Kidney tubule cell (primary cell): ENCODE data around the gene NADK.

Experiments
- DNase-seq: peaks from one replicate; pipeline ENCODE4 v3.0.0-alpha.2; 2018; ENCODE audit warnings: low spot score

The NADK gene

GRCh38 chr1:1786836-1787605, 8.8 kb upstream of the NADK start:
- DNase-seq, result no peak

GRCh38 chr1:1785666-1786065, 7.4 kb upstream of the NADK start:
- DNase-seq, result no peak

GRCh38 chr1:1784933-1785332, 6.7 kb upstream of the NADK start:
- DNase-seq, result no peak

DNA sequence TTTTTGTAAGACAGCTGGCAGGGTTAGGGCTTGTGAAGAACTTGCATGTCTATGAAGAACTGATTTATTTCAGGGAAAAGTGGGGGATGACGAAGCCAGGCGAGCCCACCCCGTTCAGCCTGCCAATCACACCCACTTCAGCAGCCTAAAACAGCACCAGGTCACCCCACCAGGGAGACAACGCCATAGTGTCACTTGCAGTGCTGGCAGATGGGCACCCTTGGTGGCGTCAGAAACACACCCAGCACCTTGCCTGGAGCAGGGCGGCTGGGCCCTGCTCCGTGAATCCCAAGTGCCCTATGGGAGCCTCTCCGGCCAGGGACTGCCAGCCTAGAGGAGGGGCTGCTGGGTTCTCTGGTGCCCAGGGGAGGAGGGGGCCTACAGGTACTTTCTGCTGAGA, 5.0 kb upstream of the NADK start:
- DNase-seq, result no peak

GRCh38 chr1:1782399-1783221, 4.3 kb upstream of the NADK start:
- peak; percentile 64 for DNase-seq

DNA sequence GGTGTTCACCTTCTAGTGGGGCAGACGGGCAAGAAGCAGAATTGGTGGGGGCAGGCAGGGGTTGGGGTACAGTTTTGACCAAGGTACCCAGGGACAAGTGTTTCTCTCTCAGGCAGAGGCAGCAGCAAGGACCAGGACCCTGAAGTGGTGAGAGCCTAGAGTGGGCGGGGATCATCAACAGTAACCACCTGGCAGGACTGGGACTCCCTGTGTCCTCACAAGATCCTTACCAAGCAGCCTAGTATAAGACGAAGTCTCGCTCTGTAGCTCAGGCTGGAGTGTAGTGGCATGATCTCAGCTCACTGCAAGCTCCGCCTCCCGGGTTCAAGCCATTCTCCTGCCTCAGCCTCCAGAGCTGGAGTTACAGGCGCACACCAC, 3.2 kb upstream of the NADK start:
- no peak for DNase-seq

DNA sequence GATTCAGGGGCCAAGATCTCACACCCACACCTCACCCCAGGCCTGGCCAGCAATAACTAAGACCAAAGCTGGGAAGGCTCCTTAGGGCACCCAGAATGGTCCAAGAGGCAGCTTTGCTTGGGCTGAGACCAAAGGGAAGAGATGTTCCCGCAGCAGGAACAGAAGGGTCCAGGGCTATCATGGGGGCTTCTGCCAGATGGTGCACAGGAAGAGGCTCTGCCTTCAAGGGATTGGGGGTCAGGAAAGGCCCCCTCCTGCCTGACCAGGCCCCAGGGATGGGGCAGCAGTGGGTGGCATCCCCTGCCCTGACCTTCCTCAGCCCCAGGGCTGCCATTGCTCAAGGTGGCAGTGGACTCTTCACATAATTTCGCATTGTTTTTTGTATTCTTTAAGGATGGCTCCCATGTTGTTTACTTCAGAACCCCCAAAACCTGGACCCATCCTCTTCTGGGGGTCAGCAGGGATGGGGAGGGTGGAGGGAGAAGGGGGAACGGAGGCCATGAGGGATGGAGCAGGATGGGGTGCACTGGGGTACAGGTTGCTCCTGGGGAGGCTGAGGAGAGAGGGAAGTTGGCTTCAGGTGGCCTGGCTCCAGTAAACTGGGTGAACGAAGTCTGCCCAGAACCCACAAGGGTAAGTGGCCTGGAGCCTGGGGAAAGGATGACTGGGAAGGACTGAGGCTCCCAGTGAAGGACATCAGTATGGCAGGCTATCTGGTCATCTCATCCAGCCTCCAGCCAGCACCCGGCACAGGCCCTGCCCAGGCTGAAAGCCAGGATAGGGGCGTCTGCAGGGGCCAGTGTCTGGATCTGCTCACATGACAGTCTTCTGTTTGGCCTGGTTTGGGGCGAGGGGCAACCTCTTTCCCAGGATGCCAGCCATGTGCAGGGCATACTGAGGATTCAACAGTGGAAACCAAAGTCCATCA, 2.6 kb upstream of the NADK start:
- DNase-seq, result no peak

- peak; percentile 35 for DNase-seq
Observed at GRCh38 chr1:1779691-1780597, 1.7 kb upstream of the NADK start.

GRCh38 chr1:1779320-1779675, 1.0 kb upstream of the NADK start:
- no peak for DNase-seq

- peak; percentile 84 for DNase-seq
Observed at GRCh38 chr1:1778663-1779319, 521 bp upstream of the NADK start.

DNA sequence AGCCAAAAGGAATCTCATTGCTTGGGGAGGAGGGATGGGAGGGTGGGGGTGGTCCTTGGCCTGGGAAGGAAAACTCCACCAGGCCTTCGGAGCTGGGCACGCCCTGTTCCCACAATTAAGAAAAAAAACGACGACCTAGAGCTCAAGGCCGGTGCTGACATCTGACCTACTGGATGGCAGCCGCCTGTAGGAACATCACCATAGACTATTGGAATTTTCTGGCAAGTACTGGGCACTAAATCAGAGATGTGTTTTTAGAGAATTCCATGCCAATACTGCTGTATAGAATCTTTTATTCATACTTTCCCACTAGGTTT, 729 bp downstream of the NADK start:
- peak; percentile 41 for DNase-seq

GRCh38 chr1:1776672-1777582, 1.3 kb downstream of the NADK start:
- DNase-seq, result no peak

- DNase-seq, result no peak
Observed at GRCh38 chr1:1775327-1776226, 2.7 kb downstream of the NADK start.

DNA sequence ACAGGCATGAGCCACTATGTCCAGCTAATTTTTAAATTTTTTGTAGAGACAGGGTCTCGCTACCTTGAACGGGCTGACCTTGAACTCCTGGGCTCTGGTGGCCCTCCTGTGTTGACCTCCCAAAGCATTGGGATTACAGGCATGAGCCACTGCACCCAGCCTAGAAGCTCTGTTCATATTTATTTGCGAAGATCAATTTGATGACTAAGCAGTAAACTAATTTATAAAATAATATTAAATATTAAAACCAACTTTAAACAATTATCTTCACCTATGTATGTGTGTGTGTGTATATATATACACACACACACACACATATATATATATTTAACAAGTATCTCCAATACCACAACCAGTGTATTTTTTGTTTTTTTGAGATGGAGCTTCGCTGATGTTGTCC, 4.4 kb downstream of the NADK start:
- no peak for DNase-seq

GRCh38 chr1:1771096-1771495, 7.2 kb downstream of the NADK start:
- DNase-seq, result no peak

DNA sequence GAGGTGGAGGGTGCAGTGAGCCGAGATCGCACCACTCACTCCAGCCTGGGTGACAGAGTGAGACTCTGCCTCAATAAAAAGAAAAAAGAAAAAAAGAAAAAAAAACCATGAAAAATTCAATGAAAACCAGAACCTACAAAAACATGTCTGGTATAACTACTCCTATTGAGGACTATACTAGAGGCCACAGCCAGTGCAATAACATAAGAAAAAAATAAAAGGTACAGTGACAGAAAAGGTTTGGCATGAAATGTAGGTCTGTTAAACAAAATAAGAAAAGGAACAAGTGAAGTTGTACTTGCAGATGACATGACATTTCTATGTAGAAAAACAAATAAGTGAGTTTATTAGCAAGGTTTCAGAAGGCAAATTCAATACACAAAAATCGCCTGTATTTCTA, 8.2 kb downstream of the NADK start:
- no peak for DNase-seq

DNA sequence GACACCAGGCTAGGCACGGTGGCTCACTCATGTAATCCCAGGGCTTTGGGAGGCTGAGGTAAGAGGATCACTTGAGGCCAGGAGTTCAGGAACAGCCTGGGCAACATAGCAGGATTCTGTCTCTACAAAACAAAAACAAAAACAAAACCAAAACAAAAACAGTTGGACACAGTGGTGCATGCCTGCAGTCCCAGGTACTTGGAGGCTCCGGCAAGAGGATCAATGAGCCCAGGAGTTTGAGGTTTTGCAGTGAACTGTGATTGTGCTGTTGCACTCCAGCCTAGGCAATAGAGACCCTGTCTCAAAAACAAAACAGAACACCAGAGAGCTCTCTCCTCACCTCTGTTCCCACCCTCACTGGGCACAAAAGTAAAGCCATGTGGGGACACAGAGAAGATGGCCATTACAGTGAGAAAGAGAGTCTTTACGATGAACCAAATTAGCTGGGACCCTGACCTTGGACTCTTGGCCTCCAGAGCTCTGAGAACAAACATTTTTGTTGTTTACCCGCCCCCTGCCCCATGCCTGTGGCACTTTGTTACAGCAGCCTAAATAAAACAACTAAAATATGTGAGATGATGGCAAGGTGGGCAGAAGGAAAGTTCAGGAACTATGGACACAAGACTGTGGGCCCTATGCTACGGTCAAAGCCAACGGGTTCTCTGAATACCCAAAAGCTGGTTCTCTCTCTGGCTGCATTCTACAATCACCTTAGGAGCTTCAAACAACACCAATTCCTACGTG, 9.8 kb downstream of the NADK start:
- no peak for DNase-seq

DNA sequence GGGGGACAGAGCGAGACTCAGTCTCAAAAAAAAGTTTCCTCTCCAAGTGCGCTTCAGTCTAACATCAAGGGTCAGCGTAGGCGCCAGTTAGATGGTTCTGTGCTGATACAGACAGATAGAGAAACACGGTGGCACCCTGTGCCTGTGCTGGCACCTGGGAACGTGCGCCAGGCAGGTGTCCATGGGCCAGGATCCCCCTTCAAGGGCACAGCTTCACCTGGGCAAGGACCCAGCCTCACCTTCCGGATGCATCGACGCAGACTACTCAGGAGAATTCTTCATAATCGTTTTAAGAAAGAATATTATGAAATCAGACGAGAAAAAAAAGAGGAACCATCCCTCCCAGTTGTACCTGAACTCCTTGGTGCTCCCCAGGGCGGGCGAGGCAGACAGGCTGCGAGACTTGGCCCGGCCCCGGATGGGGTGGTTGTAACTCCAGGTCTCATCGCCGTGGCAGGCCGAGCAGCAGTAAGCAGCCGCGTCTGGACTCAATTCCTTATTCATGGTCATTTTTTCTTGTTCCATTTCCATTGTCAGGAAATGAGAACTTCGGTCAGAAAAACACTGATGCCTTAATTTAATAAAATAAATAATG, 13.3 kb downstream of the NADK start:
- DNase-seq, result no peak
